Transverse colon (tissue), 4 donors: Measurements from ENCODE around the gene UMPS. TPM values are rescaled to one million over a fixed set of nuclear protein-coding genes. Genes with fewer than 3 reads are reported as not detected.
"Not testable (repeated sequence)": the region's sequence is repeated elsewhere in the genome, so short reads cannot be mapped to it uniquely, and the experiment has no call there.

Experiments
- DNase-seq: peaks from one replicate; pipeline ENCODE4 v3.0.0-alpha.2; 2019
- H3K27ac ChIP-seq, 4 donors: fragments of 200-600 bp; sonication (generic); 2 replicates each; pipeline ENCODE4 v1.5.1; 2016 to 2018; ENCODE audit warnings: inconsistent platforms in 4 of 4
- H3K27me3 ChIP-seq: fragments of 200-600 bp; sonication (generic); 2 replicates; pipeline ENCODE4 v1.5.1; 2017; ENCODE audit warnings: inconsistent platforms
- H3K36me3 ChIP-seq, 4 donors: fragments of 200-600 bp; sonication (generic); 2 replicates each; pipeline ENCODE4 v1.5.1; 2017 to 2019; ENCODE audit warnings: inconsistent platforms in 4 of 4
- H3K4me1 ChIP-seq, 4 donors: fragments of 200-600 bp; sonication (generic); 2 replicates each; pipeline ENCODE4 v1.5.1; 2017 to 2020; ENCODE audit warnings: inconsistent platforms in 4 of 4
- H3K4me3 ChIP-seq, 4 donors: fragments of 200-600 bp; sonication (generic); 1 replicate in 1 of 4; 2 replicates in 3 of 4; pipeline versions ENCODE4 v1.5.1 to v1.6.1; 2017 to 2019; ENCODE audit warnings: inconsistent platforms in 4 of 4
- H3K9me3 ChIP-seq, 2 donors: fragments of 200-600 bp; sonication (generic); 2 replicates each; pipeline ENCODE4 v1.5.1; 2017 to 2019; ENCODE audit warnings: inconsistent platforms in 2 of 2
- CTCF ChIP-seq, 5 experiments: fragments of 200-600 bp in 3 of 5; fragments of 450-650 bp in 2 of 5; sonication (generic) in 3 of 5; IDR thresholded peaks; 1 replicate in 2 of 5; 2 replicates in 3 of 5; pipeline ENCODE4 v1.5.1; 2016 to 2017; ENCODE audit warnings: antibody characterized with exemption in 5 of 5, inconsistent platforms in 3 of 5, mild to moderate bottlenecking in 2 of 5, moderate library complexity in 1 of 5
- EP300 ChIP-seq: sonication (generic); formaldehyde crosslinking; IDR thresholded peaks from one replicate; pipeline ENCODE4 v1.6.1; 2017; ENCODE audit warnings: antibody characterized with exemption, low read depth
- POLR2A ChIP-seq: fragments of 450-650 bp; IDR thresholded peaks from one replicate; pipeline ENCODE4 v1.6.1; 2016; ENCODE audit warnings: antibody characterized with exemption, mild to moderate bottlenecking, moderate library complexity
- POLR2AphosphoS5 ChIP-seq, 3 donors: sonication (generic); formaldehyde crosslinking; IDR thresholded peaks; one replicate each; pipeline ENCODE4 v1.6.1; 2016; ENCODE audit warnings: antibody characterized with exemption in 3 of 3
- WGBS, 2 donors: methylation state at CpG; one replicate each; pipeline ENCODE4 v1.1.5; 2018; ENCODE audit warnings: low coverage in 1 of 2; 5-methylcytosine and 5-hydroxymethylcytosine counted together
- in situ Hi-C, 4 donors: fragments of 200-750 bp; cut with MboI; loops; one replicate each; pipeline versions ENCODE4 v1.15.0 to v1.15.1; 2017; ENCODE audit warnings: low sequenced_read_pairs in 3 of 4, low pct_ligation_motif_present in 1 of 4, low pct_unique_long_range_greater_than_20kb in 1 of 4
- intact Hi-C: fragments of 100-400 bp; cut with DNase I; formaldehyde crosslinking; loops from one replicate; pipeline ENCODE4 v1.15.1; 2023; ENCODE audit warnings: low total_unique reads
- total RNA-seq, 4 donors: library from RNA; depleted of rRNA; stranded (reverse); fragments of >200 nt; gene quantifications; one replicate each; pipeline ENCODE4 v1.1.0, GENCODE V29; 2016

The UMPS gene
- total RNA-seq, 4 donors from 2014 or later: 10.3 to 47.5 (median 19.6) TPM

GRCh38 chr3:124780761-124781475, 50.7 kb downstream of the UMPS start:
- intact Hi-C loops: no loop called here
- in situ Hi-C loops: no loop called here

GRCh38 chr3:124781476-124782376, 51.5 kb downstream of the UMPS start:
- TF ChIP-seq POLR2AphosphoS5 (IDR thresholded peaks at IDR 0.05) (no peak), CTCF (IDR thresholded peaks at IDR 0.05) (no peak), POLR2A (no peak), EP300 (no peak)
- in situ Hi-C loops (no loop called here), intact Hi-C loops (no loop called here)
- H3K27me3 ChIP-seq: no peaks in the 10 kb centered on the region
- peak; percentile 40 for DNase-seq
- WGBS, 2 donors: 53 to 56% methylated on average over 6 to 8 of the region's 8 CpGs
- no peaks in the 10 kb centered on the region for H3K9me3 ChIP-seq
- no peaks in the 10 kb centered on the region for H3K36me3 ChIP-seq
- H3K4me3 ChIP-seq: no peak overlapping the region
- peak overlapping the region; percentile 65 to 90 (median 87) for H3K27ac ChIP-seq
- H3K4me1 ChIP-seq: peaks cover 20 to 53% (median 28%) of the 10 kb centered on the region in 4 donors

More at GRCh38 chr3:124780761-124781475, 50.7 kb downstream of the UMPS start:
- peak; percentile 50 for DNase-seq
- H3K4me1 ChIP-seq: peaks cover 12 to 45% (median 23%) of the 10 kb centered on the region in 4 donors
- 44 to 46% methylated on average over 3 to 15 of the region's 15 CpGs for WGBS, 2 donors
- TF ChIP-seq POLR2AphosphoS5 (IDR thresholded peaks at IDR 0.05): peak in 2 of 3 donors; percentile 16 to 36
- TF ChIP-seq POLR2A: no peak
- H3K36me3 ChIP-seq: no peaks in the 10 kb centered on the region
- no peak overlapping the region for H3K4me3 ChIP-seq
- H3K27me3 ChIP-seq: no peaks in the 10 kb centered on the region
- no peaks in the 10 kb centered on the region for H3K9me3 ChIP-seq
- peak overlapping the region; percentile 65 to 90 (median 87) for H3K27ac ChIP-seq

GRCh38 chr3:124782377-124782712, 52.1 kb downstream of the UMPS start:
- H3K27me3 ChIP-seq, DNase-seq, intact Hi-C loops, H3K4me3 ChIP-seq, in situ Hi-C loops, H3K36me3 ChIP-seq, H3K9me3 ChIP-seq: not testable (repeated sequence)
- Histone ChIP-seq H3K4me1 (peaks cover 26 to 57% (median 34%) of the 10 kb centered on the region in 4 donors), H3K27ac (peak overlapping the region in 1 of 4 donors; percentile 88)
- 81 to 85% methylated on average over 4 to 6 of the region's 6 CpGs for WGBS, 2 donors

GRCh38 chr3:124783696-124784095, 53.4 kb downstream of the UMPS start:
- no peak for DNase-seq
- H3K4me1 ChIP-seq: peaks cover 32 to 62% (median 39%) of the 10 kb centered on the region in 4 donors
- intact Hi-C loops (no loop called here), in situ Hi-C loops (no loop called here)
- no peak for TF ChIP-seq POLR2AphosphoS5 (IDR thresholded peaks at IDR 0.05)
- no peak for TF ChIP-seq CTCF (IDR thresholded peaks at IDR 0.05)
- TF ChIP-seq EP300: no peak
- TF ChIP-seq POLR2A: no peak
- no peaks in the 10 kb centered on the region for H3K9me3 ChIP-seq
- no peak overlapping the region for H3K27ac ChIP-seq
- no peaks in the 10 kb centered on the region for H3K36me3 ChIP-seq
- no peaks in the 10 kb centered on the region for H3K27me3 ChIP-seq
- 80 to 89% methylated on average over 4 of the region's 4 CpGs for WGBS, 2 donors
- no peak overlapping the region for H3K4me3 ChIP-seq

DNA sequence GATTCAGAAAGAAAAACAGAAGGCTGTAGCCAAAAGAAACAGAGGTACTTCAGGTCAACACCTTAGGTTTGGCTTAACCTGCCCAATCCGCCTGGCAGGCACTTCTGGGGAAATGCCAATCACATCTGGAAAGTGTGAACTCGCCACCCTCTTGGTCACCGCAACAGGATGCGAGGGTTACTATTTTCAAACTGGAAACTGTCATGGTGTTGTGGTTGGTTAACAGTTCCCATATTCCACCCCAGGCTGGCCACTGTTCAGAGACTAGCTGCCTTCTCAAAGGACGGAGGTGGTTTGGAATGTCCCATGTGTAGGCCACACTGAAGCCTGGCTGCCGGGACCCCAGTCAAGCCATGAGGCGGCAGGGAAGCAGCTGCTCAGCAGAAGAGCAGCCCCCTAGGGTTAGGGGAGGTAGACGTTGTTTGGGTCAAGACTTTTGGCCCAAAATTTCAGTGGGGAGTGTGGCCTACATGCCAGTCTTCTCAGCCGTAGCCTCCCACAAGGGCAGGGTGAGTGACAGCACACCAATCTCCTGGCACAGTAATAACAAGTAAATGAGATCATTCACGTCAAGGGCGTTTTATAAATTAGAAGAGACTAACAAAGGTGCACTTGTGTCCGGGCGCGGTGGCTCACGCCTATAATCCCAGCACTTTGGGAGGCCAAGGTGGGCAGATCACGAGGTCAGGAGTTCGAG, 54.6 kb downstream of the UMPS start:
- Histone ChIP-seq H3K9me3 (no peaks in the 10 kb centered on the region), H3K27me3 (no peaks in the 10 kb centered on the region), H3K4me1 (peaks cover 27 to 53% (median 32%) of the 10 kb centered on the region in 4 donors), H3K36me3 (no peaks in the 10 kb centered on the region), H3K4me3 (no peak overlapping the region), H3K27ac (no peak overlapping the region)
- intact Hi-C loops: no loop called here
- no peak for DNase-seq
- 81 to 88% methylated on average over 3 to 17 of the region's 17 CpGs for WGBS, 2 donors
- in situ Hi-C loops: no loop called here
- TF ChIP-seq POLR2A: no peak
- TF ChIP-seq CTCF (IDR thresholded peaks at IDR 0.05): no peak
- no peak for TF ChIP-seq POLR2AphosphoS5 (IDR thresholded peaks at IDR 0.05)
- TF ChIP-seq EP300: no peak
